Erythroblast (primary cell): ENCODE data around the gene KIFC3.

Experiments
- GATA1 ChIP-seq: IDR thresholded peaks from 2 replicates; pipeline ENCODE4 v1.6.1; 2011; ENCODE audit warnings: low read depth, mild to moderate bottlenecking, control low read depth, low read length, moderate library complexity
- POLR2A ChIP-seq: IDR thresholded peaks from 2 replicates; pipeline ENCODE4 v1.6.1; 2011; ENCODE audit warnings: mild to moderate bottlenecking, low read length

DNA sequence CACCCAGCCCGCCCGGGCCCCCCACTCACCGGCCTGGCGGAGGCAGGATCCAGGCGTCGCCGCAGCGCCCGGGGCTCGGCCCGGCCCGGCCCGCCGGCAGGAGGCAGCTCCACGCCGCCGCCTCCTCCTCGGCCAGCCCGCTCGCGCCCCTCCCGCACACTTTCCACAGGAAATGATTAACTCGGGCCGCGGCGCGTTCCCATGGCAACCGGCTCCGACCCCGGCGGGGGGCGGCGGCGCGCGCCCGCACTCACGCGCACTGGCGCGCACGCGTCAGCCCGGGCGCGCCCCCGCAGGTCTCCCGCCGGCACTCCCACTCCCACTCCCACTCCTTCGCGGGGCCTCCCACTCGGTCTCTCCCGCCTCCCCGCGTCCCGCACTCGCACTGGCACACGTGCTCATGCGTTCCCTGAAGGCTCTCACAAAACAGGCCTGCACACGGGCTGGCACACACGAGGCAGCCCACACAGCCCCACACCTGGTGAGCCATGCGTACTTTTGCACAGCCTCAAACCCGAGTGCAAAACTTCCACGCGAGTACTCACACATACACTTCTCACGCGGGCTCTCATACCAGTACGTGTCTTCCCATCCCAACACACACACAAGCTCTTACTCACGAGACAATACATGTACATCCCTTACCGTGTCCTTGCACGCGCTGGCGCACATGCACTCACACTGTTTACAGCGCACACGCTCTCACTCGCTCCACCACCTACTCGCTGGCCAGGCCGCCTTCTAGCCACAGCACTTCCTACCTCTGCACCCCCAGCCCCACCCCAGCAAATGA, at the start of gene KIFC3:
- TF ChIP-seq GATA1 (no peak), POLR2A (no peak)
